HG02642 (cell line): ENCODE results near the gene DNAH11.
"Not testable (repeated sequence)": the region's sequence is repeated elsewhere in the genome, so short reads cannot be mapped to it uniquely, and the experiment has no call there.

Source experiments
- ATAC-seq: cut with Tn5 transposase; IDR thresholded peaks from one replicate; pipeline ENCODE4 v1.9.1; 2021; ENCODE audit warnings: mild to moderate bottlenecking; ENCODE audit not compliant: unreplicated experiment, poor library complexity

The DNAH11 gene

GRCh38 chr7:21700587-21700986 lies 157.7 kb downstream of the DNAH11 start:
- ATAC-seq: not testable (repeated sequence)

GRCh38 chr7:21702303-21702702 lies 159.5 kb downstream of the DNAH11 start:
- no peak for ATAC-seq

DNA sequence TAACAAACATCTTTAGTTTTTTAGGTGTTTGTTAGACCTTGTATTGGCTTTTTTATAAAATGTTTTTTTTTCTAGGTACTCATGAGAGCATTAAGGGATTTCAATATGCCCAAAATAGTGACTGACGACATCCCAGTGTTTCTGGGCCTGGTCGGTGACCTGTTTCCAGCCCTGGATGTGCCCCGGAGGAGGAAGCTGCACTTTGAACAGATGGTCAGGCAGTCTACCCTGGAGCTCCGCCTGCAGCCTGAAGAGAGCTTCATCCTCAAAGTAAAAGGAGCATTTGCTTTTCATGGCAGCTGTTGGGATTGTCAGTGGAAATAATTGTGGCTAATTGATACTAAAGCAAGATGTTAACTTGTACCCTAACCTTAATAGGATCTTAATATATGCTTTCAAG lies 161.5 kb downstream of the DNAH11 start:
- no peak for ATAC-seq

DNA sequence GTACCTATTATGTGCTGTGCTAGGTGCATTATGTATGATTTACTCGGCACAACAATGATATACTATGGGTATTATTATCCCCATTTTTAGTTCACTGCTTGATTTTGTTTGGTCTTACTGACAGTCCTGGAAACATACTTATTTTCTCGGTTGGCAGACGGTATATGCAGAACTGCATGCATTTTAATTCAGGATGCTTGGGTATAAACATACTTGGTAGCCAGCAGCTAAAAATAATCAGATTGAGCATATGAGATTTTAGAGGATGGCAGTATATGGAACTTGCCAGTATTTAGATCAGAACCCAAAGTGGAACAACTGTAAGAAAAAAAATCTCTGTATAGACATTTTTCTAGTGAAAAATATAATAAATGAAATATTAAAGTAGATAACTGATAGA lies 163.3 kb downstream of the DNAH11 start:
- ATAC-seq: no peak

GRCh38 chr7:21707566-21707965 lies 164.7 kb downstream of the DNAH11 start:
- no peak for ATAC-seq

GRCh38 chr7:21708096-21708495 lies 165.3 kb downstream of the DNAH11 start:
- ATAC-seq: no peak

- ATAC-seq: no peak
Measured at GRCh38 chr7:21717323-21717722, 174.5 kb downstream of the DNAH11 start.

- ATAC-seq: no peak
Measured at GRCh38 chr7:21718391-21718790, 175.6 kb downstream of the DNAH11 start.

DNA sequence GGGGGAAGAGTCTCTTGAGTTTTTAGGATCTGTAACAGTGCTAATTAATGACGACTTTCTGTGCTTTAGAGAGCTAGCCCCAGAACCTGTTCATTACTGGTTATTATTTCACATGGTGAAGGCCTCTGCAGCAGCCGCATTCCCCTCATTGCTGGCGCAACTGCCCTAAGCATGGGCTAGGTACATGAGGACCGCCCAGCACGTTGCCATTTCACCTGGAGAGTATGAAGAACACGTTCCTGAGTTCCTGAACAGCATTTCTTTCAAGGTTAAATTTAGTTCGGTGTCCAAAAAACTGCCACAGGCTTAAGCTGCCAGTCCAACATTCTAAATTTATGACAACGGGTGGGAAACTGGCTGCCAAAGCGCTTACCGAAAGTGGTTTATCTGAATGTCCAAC lies 177.0 kb downstream of the DNAH11 start:
- no peak for ATAC-seq

DNA sequence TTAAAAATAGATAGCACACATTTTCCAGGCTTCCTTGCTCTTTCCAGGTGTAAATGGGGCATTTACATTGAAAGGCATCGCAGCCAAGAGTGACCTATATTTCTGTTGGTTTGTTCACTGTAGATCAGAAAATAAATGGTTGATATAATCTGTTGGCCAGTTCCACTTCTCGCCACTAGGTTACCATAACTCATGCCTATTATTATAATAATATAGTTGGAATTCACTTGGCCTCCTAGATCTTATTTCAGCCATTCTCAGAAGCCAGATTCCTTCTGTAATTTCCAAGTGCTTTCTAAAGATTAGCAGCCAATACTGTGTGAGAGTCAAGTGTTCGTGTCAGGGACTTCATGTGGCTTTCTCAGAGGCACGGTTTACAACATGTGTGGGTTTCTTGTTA lies 179.5 kb downstream of the DNAH11 start:
- no peak for ATAC-seq

DNA sequence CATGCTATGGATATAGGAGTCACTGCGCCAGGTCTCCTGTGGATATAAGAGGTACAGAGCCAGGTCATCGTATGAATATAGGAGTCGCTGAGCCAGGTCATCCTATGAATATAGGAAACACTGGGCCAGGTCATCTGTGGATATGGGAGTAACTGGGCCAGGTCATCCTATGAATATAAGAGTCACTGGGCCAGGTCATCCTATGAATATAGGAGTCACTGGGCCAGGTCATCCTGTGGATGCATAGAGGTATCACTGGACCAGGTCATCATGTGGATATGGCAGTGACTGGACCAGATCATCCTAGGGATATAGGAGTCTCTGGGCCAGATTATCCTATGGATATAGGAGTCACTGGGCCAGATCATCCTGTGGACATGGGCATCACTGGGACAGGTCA lies 181.7 kb downstream of the DNAH11 start:
- no peak for ATAC-seq

GRCh38 chr7:21730399-21730798 lies 187.6 kb downstream of the DNAH11 start:
- no peak for ATAC-seq

- no peak for ATAC-seq
Measured at GRCh38 chr7:21731977-21732376, 189.1 kb downstream of the DNAH11 start.

- ATAC-seq: not testable (repeated sequence)
Measured at GRCh38 chr7:21732956-21733355, 190.1 kb downstream of the DNAH11 start.

DNA sequence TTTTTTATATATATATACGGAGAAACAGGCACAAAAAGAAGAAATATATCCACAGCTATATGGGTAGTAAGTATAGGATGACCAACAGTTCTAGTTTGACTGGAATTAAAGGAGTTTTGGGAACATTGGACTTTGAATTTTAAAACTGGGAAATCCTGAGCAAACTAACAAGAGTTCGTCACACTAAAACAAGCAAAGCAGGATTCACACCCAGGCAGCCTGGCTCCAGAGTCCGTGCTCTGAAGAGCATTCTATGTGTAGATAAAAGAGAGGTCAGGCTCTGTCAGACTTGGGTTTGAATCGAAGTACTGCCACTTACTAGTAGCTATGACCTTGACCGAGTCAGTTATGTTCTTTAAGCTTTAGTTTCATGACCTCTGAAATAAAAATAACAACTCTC lies 191.0 kb downstream of the DNAH11 start:
- ATAC-seq: no peak

- ATAC-seq: no peak
Measured at GRCh38 chr7:21743493-21743892, 200.7 kb downstream of the DNAH11 start.

- no peak for ATAC-seq
Measured at GRCh38 chr7:21746949-21747348, 204.1 kb downstream of the DNAH11 start.

- ATAC-seq: no peak
Measured at GRCh38 chr7:21747806-21748205, 205.0 kb downstream of the DNAH11 start.

- ATAC-seq: no peak
Measured at GRCh38 chr7:21749378-21749777, 206.5 kb downstream of the DNAH11 start.

- no peak for ATAC-seq
Measured at GRCh38 chr7:21753071-21753470, 210.2 kb downstream of the DNAH11 start.

DNA sequence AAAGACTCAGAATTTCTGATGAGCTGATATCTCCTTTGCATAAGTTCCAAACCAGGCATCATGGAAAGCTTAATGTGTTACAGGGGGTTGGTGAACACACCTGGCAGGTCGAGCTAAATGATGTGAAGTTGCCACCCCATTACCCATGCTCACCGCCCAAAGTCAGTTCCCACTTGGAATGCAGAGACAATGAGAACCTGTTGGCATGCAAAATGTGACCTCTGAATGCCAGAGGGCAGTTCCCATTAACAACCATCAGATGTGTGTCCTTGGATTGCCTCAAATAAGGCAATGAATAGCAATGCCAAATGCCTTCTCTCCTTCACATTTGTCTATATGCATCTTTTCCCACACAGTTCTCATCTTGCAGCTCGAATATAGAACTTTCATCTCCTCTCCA lies 212.1 kb downstream of the DNAH11 start:
- no peak for ATAC-seq

DNA sequence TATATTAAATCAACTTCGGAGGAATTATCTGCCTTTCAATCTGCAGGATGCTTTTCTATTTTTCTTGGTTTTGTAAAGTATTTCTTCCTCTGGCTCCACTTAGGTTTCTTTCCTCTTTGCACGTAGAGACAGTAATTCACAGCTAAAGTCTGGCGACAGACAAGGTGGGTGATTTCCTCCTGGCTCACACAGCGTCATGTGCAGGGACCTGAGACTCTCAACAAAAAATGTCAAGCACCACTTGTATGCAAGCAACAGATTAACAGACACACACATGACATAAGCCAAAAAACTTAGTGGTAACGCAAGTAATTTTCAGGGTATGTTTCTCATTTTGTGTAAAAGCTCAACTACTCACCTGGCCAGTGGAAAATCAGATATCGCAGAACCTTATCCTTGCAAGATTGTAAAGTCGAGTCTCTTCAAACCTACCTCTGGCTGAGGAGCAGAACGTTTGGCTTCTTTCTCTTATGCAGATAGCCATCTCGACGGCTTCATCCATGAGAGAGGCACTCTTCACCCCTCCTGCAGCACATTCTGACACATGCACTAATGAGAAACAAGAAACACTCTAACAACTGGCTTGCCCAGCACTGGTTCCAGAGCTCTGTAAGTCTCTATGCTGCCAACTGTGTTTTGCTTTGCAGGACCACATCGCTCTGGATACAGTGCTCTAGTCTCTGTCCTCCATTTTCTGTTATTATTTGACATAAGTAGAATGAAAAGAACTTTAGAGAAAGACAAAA lies 214.9 kb downstream of the DNAH11 start:
- ATAC-seq: no peak

- no peak for ATAC-seq
Measured at GRCh38 chr7:21758286-21758685, 215.4 kb downstream of the DNAH11 start.
